ENCODE results near the gene VPS52.

The VPS52 gene

DNA sequence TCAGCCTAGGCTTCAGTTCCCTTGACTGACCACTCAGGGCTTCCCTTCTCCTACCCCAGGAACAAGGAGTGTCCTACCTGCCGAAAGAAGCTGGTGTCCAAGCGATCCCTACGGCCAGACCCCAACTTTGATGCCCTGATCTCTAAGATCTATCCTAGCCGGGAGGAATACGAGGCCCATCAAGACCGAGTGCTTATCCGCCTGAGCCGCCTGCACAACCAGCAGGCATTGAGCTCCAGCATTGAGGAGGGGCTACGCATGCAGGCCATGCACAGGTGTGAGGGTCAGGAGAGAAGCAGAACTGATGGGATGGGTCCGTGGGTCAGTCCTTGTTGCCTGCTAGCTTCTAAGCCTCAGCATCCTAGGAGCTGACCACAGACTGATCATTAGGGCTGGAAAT lies 61.8 kb downstream of the VPS52 start (continued):
- TF ChIP-seq, protein P1, sequence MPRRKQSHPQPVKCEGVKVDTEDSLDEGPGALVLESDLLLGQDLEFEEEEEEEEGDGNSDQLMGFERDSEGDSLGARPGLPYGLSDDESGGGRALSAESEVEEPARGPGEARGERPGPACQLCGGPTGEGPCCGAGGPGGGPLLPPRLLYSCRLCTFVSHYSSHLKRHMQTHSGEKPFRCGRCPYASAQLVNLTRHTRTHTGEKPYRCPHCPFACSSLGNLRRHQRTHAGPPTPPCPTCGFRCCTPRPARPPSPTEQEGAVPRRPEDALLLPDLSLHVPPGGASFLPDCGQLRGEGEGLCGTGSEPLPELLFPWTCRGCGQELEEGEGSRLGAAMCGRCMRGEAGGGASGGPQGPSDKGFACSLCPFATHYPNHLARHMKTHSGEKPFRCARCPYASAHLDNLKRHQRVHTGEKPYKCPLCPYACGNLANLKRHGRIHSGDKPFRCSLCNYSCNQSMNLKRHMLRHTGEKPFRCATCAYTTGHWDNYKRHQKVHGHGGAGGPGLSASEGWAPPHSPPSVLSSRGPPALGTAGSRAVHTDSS (tag by site-specific recombination; IDR thresholded peaks at IDR 0.05) = no peak
- no peak for TF ChIP-seq TCF7L2 (IDR thresholded peaks at IDR 0.05; ENCODE audit: borderline replicate concordance, low read depth, low read length)

DNA sequence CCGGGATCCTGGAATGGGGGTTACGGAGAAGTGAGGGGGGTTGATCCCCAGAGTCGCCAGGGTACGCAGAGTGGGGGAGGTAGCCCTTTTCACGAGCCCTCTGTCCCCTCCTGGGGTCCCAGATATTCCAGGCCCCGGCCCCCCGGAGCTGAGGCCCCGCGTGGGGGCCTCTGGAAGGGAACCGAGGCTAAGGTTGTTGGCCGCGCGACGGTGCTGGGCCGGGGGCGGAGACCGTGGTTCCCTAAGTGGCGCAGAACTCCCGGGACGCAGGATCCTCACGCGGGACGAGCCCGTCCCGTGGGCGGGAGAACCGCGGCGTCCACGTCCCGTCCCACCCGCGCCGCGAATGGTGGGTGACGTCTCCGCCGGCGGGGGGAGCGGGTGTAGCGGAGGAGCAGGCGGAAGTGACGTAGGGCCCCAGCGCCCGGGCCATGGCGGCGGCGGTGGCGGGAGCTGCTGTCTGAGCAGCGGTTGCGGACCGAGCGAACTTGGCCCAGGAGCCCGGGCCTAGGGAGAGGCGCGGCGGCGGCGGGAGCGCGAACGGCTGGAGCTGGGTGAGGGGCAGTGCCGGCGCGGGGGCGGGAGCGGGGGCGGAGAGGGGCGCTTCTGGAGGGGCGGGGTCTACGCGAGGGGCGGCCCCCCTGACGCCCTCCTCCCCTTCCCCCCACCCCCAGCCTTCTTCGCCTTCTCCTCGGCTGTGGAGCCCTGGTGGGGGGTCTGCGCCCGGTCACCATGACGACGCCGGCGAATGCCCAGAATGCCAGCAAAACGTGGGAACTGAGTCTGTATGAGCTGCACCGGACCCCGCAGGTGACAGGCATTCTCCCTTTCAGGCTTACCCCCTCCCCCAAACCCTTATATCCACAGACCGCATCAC lies 63.3 kb downstream of the VPS52 start, which contains the start of gene RING1:
TSS of gene RING1 (plus strand) at position 410 of the 877 bp plus-strand sequence. CDS start at position 733, 323 bp downstream.
- ChIA-PET CTCF (interaction anchor here (0.7 to 3.9 kb wide), 6 partner anchors 10 to 48 kb away, joined by 3 to 30 read pairs (median 4); no protein-coding TSS in a partner anchor), POLR2A (interaction anchor here (0.5 to 2.8 kb wide), 26 partner anchors 8 to 383 kb away, joined by 3 to 25 read pairs (median 6); partner anchors contain the start of genes B3GALT4, RPS18, RXRB and SLC39A7)
- no peaks in the 10 kb centered on the region for H3K9me3 ChIP-seq (ENCODE audit: control insufficient read depth, insufficient read depth, low read depth, low read length)
- H3K36me3 ChIP-seq (ENCODE audit: control insufficient read depth in 2 of 2, insufficient read depth in 1 of 2, low read length in 2 of 2) = peaks cover 11 to 34% of the 10 kb centered on the region in 2 experiments; a peak in 2 of 3 replicates
- peak within 1 kb of the TSS; percentile 95 for H3K27ac ChIP-seq (ENCODE audit: extremely low read depth, low read depth, low read length)
- H3K4me3 ChIP-seq (ENCODE audit: low read depth, low read length) = peak within 1 kb of the TSS; percentile 88
- peaks cover 21% of the 10 kb centered on the region for H3K4me1 ChIP-seq (ENCODE audit: control insufficient read depth, insufficient read depth, low read length)
- TF ChIP-seq ZNF394 (tag by site-specific recombination; IDR thresholded peaks at IDR 0.05; ENCODE audit: borderline replicate concordance) = peak; percentile 53
- TF ChIP-seq ZNF155 (tag by site-specific recombination; IDR thresholded peaks at IDR 0.05) = no peak
- TF ChIP-seq ZNF785 (tag by site-specific recombination; IDR thresholded peaks at IDR 0.05) = peak; percentile 98
- TF ChIP-seq YY2 (tag by site-specific recombination; IDR thresholded peaks at IDR 0.05) = peak; percentile 91
- TF ChIP-seq ZNF610 (tag by site-specific recombination; IDR thresholded peaks at IDR 0.05; ENCODE audit: borderline replicate concordance) = peak; percentile 58; the same call in 1 of the 2 replicates
- TF ChIP-seq, protein P2, sequence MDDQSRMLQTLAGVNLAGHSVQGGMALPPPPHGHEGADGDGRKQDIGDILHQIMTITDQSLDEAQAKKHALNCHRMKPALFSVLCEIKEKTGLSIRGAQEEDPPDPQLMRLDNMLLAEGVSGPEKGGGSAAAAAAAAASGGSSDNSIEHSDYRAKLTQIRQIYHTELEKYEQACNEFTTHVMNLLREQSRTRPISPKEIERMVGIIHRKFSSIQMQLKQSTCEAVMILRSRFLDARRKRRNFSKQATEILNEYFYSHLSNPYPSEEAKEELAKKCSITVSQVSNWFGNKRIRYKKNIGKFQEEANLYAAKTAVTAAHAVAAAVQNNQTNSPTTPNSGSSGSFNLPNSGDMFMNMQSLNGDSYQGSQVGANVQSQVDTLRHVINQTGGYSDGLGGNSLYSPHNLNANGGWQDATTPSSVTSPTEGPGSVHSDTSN (CRISPR knock-in tag; IDR thresholded peaks at IDR 0.05) = 0 out of 2 replicates have a peak, but pooled peaks have one; percentile 77
- no peak for TF ChIP-seq ZNF146 (tag by site-specific recombination; IDR thresholded peaks at IDR 0.05)
- TF ChIP-seq KLF9 (tag by site-specific recombination; IDR thresholded peaks at IDR 0.05; ENCODE audit: low read depth) = peak; percentile 51; the same call in 1 of the 2 replicates
- TF ChIP-seq YY1 (tag by site-specific recombination; IDR thresholded peaks at IDR 0.05) = peak; percentile 88
- no peak for TF ChIP-seq ZNF596 (tag by site-specific recombination; IDR thresholded peaks at IDR 0.05)
- TF ChIP-seq, protein P3, sequence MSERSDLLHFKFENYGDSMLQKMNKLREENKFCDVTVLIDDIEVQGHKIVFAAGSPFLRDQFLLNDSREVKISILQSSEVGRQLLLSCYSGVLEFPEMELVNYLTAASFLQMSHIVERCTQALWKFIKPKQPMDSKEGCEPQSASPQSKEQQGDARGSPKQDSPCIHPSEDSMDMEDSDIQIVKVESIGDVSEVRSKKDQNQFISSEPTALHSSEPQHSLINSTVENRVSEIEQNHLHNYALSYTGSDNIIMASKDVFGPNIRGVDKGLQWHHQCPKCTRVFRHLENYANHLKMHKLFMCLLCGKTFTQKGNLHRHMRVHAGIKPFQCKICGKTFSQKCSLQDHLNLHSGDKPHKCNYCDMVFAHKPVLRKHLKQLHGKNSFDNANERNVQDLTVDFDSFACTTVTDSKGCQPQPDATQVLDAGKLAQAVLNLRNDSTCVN (tag by site-specific recombination; optimal IDR thresholded peaks at IDR 0.05) = peak; percentile 81
- peak; percentile 73 for TF ChIP-seq ZXDB (tag by site-specific recombination; IDR thresholded peaks at IDR 0.05)
- TF ChIP-seq ZBTB7A (tag by site-specific recombination; IDR thresholded peaks at IDR 0.05; ENCODE audit: low read depth) = peak; percentile 93
- TF ChIP-seq GFI1B (tag by site-specific recombination; IDR thresholded peaks at IDR 0.05) = no peak
- peak; percentile 65; the same call in 1 of the 2 replicates for TF ChIP-seq ZNF660 (tag by site-specific recombination; IDR thresholded peaks at IDR 0.05)
- TF ChIP-seq BCL11B (tag by site-specific recombination; IDR thresholded peaks at IDR 0.05; ENCODE audit: low read depth) = 0 out of 2 replicates have a peak, but pooled peaks have one; percentile 20
- TF ChIP-seq ZNF174 (tag by site-specific recombination; IDR thresholded peaks at IDR 0.05) = no peak
- peak; percentile 92 for TF ChIP-seq ZFHX2 (tag by site-specific recombination; conservative IDR thresholded peaks at IDR 0.05)
- peak; percentile 84 for TF ChIP-seq ZEB2 (tag by site-specific recombination; IDR thresholded peaks at IDR 0.05)
- TF ChIP-seq GLI4 (tag by site-specific recombination; IDR thresholded peaks at IDR 0.05) = peak; percentile 76; the same call in 1 of the 2 replicates
- TF ChIP-seq TRIM28 (IDR thresholded peaks at IDR 0.05; ENCODE audit: borderline replicate concordance, low read length) = no peak
- no peak for TF ChIP-seq ZNF266 (tag by site-specific recombination; IDR thresholded peaks at IDR 0.05; ENCODE audit: low read depth)
- TF ChIP-seq ZNF132 (tag by site-specific recombination; IDR thresholded peaks at IDR 0.05; ENCODE audit: borderline replicate concordance) = no peak
- TF ChIP-seq, protein P4, sequence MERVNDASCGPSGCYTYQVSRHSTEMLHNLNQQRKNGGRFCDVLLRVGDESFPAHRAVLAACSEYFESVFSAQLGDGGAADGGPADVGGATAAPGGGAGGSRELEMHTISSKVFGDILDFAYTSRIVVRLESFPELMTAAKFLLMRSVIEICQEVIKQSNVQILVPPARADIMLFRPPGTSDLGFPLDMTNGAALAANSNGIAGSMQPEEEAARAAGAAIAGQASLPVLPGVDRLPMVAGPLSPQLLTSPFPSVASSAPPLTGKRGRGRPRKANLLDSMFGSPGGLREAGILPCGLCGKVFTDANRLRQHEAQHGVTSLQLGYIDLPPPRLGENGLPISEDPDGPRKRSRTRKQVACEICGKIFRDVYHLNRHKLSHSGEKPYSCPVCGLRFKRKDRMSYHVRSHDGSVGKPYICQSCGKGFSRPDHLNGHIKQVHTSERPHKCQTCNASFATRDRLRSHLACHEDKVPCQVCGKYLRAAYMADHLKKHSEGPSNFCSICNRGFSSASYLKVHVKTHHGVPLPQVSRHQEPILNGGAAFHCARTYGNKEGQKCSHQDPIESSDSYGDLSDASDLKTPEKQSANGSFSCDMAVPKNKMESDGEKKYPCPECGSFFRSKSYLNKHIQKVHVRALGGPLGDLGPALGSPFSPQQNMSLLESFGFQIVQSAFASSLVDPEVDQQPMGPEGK (tag by site-specific recombination; IDR thresholded peaks at IDR 0.05) = peak; percentile 97
- TF ChIP-seq, protein P5, sequence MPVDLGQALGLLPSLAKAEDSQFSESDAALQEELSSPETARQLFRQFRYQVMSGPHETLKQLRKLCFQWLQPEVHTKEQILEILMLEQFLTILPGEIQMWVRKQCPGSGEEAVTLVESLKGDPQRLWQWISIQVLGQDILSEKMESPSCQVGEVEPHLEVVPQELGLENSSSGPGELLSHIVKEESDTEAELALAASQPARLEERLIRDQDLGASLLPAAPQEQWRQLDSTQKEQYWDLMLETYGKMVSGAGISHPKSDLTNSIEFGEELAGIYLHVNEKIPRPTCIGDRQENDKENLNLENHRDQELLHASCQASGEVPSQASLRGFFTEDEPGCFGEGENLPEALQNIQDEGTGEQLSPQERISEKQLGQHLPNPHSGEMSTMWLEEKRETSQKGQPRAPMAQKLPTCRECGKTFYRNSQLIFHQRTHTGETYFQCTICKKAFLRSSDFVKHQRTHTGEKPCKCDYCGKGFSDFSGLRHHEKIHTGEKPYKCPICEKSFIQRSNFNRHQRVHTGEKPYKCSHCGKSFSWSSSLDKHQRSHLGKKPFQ (tag by site-specific recombination; IDR thresholded peaks at IDR 0.05) = no peak
- TF ChIP-seq ZNF19 (tag by site-specific recombination; IDR thresholded peaks at IDR 0.05; ENCODE audit: low read depth) = no peak
